ENCODE measurements around the gene NUP188. TPM values are rescaled to one million over a fixed set of nuclear protein-coding genes. Genes with fewer than 3 reads are reported as not detected.

Gene NUP188
- total and polyA plus RNA-seq, 2 donors (not counting 3 experiments of a cell fraction or from before 2014, with no cell fraction given), result 62.7 to 66.2 TPM

DNA sequence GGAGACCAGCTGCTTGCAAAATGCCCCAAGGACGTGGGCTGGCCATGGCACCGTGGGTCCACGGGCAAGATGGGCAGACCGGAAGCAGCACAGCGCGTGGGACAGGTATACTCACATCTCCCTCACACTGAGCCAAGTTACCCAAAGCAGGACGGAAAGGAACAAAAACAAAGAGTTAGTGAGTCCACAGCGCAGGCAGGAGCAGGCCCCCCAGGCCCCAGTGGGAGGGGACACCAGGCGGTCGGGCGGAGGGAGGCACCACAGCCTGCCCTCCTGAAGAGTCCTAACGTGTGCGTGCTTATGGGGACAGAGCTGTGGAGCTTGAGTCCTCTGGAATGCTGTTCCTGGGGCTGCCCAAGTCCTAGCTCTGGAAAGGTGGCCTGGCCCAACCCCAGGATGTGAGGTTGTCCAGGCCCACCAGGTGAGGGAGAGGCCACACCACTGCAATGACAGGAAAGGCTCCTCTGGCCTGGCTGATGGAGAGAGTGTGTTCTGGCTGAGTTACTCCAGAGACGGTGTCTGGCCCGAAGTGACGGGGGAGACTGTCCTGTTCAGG, 65.5 kb downstream of the NUP188 start:
- H3K9me1 ChIP-seq (replicated peaks; ENCODE audit: control insufficient read depth, extremely low read depth, insufficient read depth, low read length), result no peaks in the 10 kb centered on the region
- DNase-seq (ENCODE audit: low read depth, low spot score) (no peak), FAIRE-seq (no peak)
- H2AFZ ChIP-seq (ENCODE audit: low read depth, low read length), result no peak overlapping the region
- H3K36me3 ChIP-seq (ENCODE audit: control insufficient read depth in 2 of 2, extremely low read depth in 1 of 2, insufficient read depth in 2 of 2, low read length in 2 of 2), result peaks cover 0 to 23% of the 10 kb centered on the region in 2 experiments
- no peaks in the 10 kb centered on the region for H3K27me3 ChIP-seq (ENCODE audit: control insufficient read depth in 2 of 2, insufficient read depth in 2 of 2, low read length in 2 of 2)
- no peak overlapping the region for H3K9ac ChIP-seq (replicated peaks; ENCODE audit: extremely low read depth, insufficient read depth, low read length)
- dilution Hi-C loops (cut with MboI; ENCODE audit: extremely low pct_ligation_motif_present, low sequenced_read_pairs) (no loop called here), intact Hi-C loops (cut with micrococcal nuclease) (no loop called here)
- no peak overlapping the region for H3K27ac ChIP-seq (ENCODE audit: insufficient read depth, low read depth, low read length)
- H3K4me3 ChIP-seq (replicated peaks in 1 of 3; ENCODE audit: insufficient read depth in 1 of 3, low read depth in 1 of 3, low read length in 3 of 3), result no peak overlapping the region
- H3K79me2 ChIP-seq (ENCODE audit: control insufficient read depth, insufficient read depth, low read length), result no peaks in the 10 kb centered on the region
- H4K20me1 ChIP-seq (replicated peaks; ENCODE audit: control insufficient read depth, extremely low read depth, insufficient read depth, low read length), result no peaks in the 10 kb centered on the region
- no peaks in the 10 kb centered on the region for H3K9me3 ChIP-seq (replicated peaks; ENCODE audit: control insufficient read depth, insufficient read depth, low read length)
- ChIA-PET CTCF (no interaction called here), POLR2A (no interaction called here)
- no TSS peak for BruUV-seq (replicated peaks)
- H3K4me2 ChIP-seq (ENCODE audit: insufficient read depth, low read length), result no peak overlapping the region
- TF ChIP-seq GATA2 (IDR thresholded peaks at IDR 0.05; ENCODE audit: insufficient read depth, insufficient read length, low read depth, low read length) (no peak), POLR2A (IDR thresholded peaks at IDR 0.05; ENCODE audit: low read depth, low read length) (no peak), MYC (IDR thresholded peaks at IDR 0.05; ENCODE audit: low read depth, low read length) (no peak), JUN (IDR thresholded peaks at IDR 0.05; ENCODE audit: borderline replicate concordance, insufficient read depth, insufficient read length, low read depth) (no peak), FOS (IDR thresholded peaks at IDR 0.05; ENCODE audit: borderline replicate concordance, insufficient read depth, low read length) (no peak), POLR2AphosphoS5 (IDR thresholded peaks at IDR 0.05; ENCODE audit: insufficient read depth, low read depth, low read length) (no peak), EZH2 (IDR thresholded peaks at IDR 0.05; ENCODE audit: borderline replicate concordance, low read depth, low read length, severe bottlenecking) (no peak)
- TF ChIP-seq, protein P1, sequence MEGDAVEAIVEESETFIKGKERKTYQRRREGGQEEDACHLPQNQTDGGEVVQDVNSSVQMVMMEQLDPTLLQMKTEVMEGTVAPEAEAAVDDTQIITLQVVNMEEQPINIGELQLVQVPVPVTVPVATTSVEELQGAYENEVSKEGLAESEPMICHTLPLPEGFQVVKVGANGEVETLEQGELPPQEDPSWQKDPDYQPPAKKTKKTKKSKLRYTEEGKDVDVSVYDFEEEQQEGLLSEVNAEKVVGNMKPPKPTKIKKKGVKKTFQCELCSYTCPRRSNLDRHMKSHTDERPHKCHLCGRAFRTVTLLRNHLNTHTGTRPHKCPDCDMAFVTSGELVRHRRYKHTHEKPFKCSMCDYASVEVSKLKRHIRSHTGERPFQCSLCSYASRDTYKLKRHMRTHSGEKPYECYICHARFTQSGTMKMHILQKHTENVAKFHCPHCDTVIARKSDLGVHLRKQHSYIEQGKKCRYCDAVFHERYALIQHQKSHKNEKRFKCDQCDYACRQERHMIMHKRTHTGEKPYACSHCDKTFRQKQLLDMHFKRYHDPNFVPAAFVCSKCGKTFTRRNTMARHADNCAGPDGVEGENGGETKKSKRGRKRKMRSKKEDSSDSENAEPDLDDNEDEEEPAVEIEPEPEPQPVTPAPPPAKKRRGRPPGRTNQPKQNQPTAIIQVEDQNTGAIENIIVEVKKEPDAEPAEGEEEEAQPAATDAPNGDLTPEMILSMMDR (IDR thresholded peaks at IDR 0.05; ENCODE audit: extremely low read depth in 1 of 2, insufficient read depth in 1 of 2, low read depth in 1 of 2, low read length in 2 of 2), result no peak
- TF ChIP-seq, protein P2, sequence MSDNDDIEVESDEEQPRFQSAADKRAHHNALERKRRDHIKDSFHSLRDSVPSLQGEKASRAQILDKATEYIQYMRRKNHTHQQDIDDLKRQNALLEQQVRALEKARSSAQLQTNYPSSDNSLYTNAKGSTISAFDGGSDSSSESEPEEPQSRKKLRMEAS (IDR thresholded peaks at IDR 0.05; ENCODE audit: insufficient read depth, insufficient read length), result no peak
- no peaks in the 10 kb centered on the region for H3K4me1 ChIP-seq (ENCODE audit: control insufficient read depth, extremely low read depth, insufficient read depth, low read length)

Measured in endothelial cell of umbilical vein (primary cell).